Kidney epithelial cell (primary cell): Measurements from ENCODE around the gene PCSK7. TPM values are rescaled to one million over a fixed set of nuclear protein-coding genes. Genes with fewer than 3 reads are reported as not detected.
A peak's percentile ranks its signal among the peaks of the same experiment; 100 is the strongest.

Source experiments
- DNase-seq: peaks from one replicate; pipeline ENCODE4 v3.0.0-alpha.2; 2010; ENCODE audit warnings: low read depth
- H3K27me3 ChIP-seq: 2 replicates; pipeline ENCODE4 v1.6.0; 2011; ENCODE audit warnings: low read length; ENCODE audit not compliant: control insufficient read depth, insufficient read depth
- H3K36me3 ChIP-seq: 2 replicates; pipeline ENCODE4 v1.5.1; 2011; ENCODE audit warnings: low read length; ENCODE audit not compliant: control insufficient read depth, insufficient read depth
- H3K4me3 ChIP-seq: 2 replicates; pipeline ENCODE4 v1.5.1; 2011; ENCODE audit warnings: low read depth, mild to moderate bottlenecking, control low read depth, low read length
- CTCF ChIP-seq: IDR thresholded peaks from 2 replicates; pipeline ENCODE4 v1.5.1; 2011; ENCODE audit warnings: mild to moderate bottlenecking, moderate library complexity, low read length, control low read depth, inconsistent platforms; ENCODE audit not compliant: insufficient read depth, poor library complexity, severe bottlenecking
- total RNA-seq: library from RNA; depleted of rRNA; stranded (reverse); fragments of >200 nt; gene quantifications from 2 replicates; pipeline ENCODE4 v1.2.3, GENCODE V29; 2015

Gene PCSK7
- total RNA-seq, 1 donor from 2014 or later: 38.3 TPM

- no peak for TF ChIP-seq CTCF
- DNase-seq: no peak
- Histone ChIP-seq H3K36me3 (no peaks in the 10 kb centered on the region), H3K4me3 (no peak overlapping the region), H3K27me3 (no peaks in the 10 kb centered on the region)
These were observed 24.7 kb upstream of the PCSK7 start for GRCh38 chr11:117256573-117256972.

GRCh38 chr11:117255966-117256365 is 24.1 kb upstream of the PCSK7 start:
- Histone ChIP-seq H3K36me3 (no peaks in the 10 kb centered on the region), H3K27me3 (no peaks in the 10 kb centered on the region), H3K4me3 (no peak overlapping the region)
- no peak for TF ChIP-seq CTCF
- DNase-seq: no peak

GRCh38 chr11:117251506-117251905 is 19.6 kb upstream of the PCSK7 start:
- no peaks in the 10 kb centered on the region for H3K36me3 ChIP-seq
- TF ChIP-seq CTCF: no peak

GRCh38 chr11:117249571-117249970 is 17.7 kb upstream of the PCSK7 start:
- H3K27me3 ChIP-seq: no peaks in the 10 kb centered on the region
- no peak for DNase-seq
- no peak for TF ChIP-seq CTCF
- no peak overlapping the region for H3K4me3 ChIP-seq
- no peaks in the 10 kb centered on the region for H3K36me3 ChIP-seq

More at GRCh38 chr11:117251506-117251905, 19.6 kb upstream of the PCSK7 start:
- H3K4me3 ChIP-seq: no peak overlapping the region
- no peaks in the 10 kb centered on the region for H3K27me3 ChIP-seq
- no peak for DNase-seq

GRCh38 chr11:117248341-117248740 is 16.5 kb upstream of the PCSK7 start:
- no peak for DNase-seq
- TF ChIP-seq CTCF: no peak
- Histone ChIP-seq H3K36me3 (no peaks in the 10 kb centered on the region), H3K27me3 (no peaks in the 10 kb centered on the region), H3K4me3 (no peak overlapping the region)

GRCh38 chr11:117239295-117239694 is 7.4 kb upstream of the PCSK7 start:
- Histone ChIP-seq H3K36me3 (no peaks in the 10 kb centered on the region), H3K4me3 (no peak overlapping the region), H3K27me3 (no peaks in the 10 kb centered on the region)
- no peak for DNase-seq
- TF ChIP-seq CTCF: peak; percentile 36
